ENCODE measurements around the gene KCNJ6.

DNA sequence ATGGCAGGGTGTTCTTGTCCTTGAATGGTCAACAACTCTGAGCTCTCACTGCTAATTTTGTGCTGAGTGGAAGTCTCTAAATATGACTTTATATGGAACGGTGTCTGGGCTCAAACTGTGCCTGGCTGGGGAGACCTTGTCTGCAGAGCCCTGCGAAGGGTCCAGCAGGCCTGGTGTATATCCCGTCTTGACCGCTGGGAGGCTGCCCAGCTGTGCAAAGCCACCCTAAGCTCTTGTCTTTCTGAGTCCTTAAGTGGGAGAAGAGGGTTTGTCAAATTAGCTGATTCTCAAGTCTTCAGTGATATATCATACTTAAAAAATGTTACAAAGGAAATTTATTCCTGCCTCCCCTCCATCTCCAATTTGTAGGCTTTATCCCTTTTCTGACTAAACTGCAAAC, 198.7 kb downstream of the KCNJ6 start:
- TF ChIP-seq POLR2A (IDR thresholded peaks at IDR 0.05; ENCODE audit: borderline replicate concordance, extremely low read depth, insufficient read depth, insufficient read length) (no peak), EZH2 (IDR thresholded peaks at IDR 0.05) (no peak), EZH2phosphoT487 (IDR thresholded peaks at IDR 0.05; ENCODE audit: borderline replicate concordance) (no peak), ZFX (IDR thresholded peaks at IDR 0.05) (no peak), SIN3A (IDR thresholded peaks at IDR 0.05; ENCODE audit: low read depth) (no peak), SP1 (IDR thresholded peaks at IDR 0.05; ENCODE audit: low read depth) (no peak), ELF1 (IDR thresholded peaks at IDR 0.05; ENCODE audit: borderline replicate concordance, low read depth) (no peak), RAD21 (IDR thresholded peaks at IDR 0.05; ENCODE audit: low read depth) (no peak), POLR2AphosphoS5 (IDR thresholded peaks at IDR 0.05; ENCODE audit: low read depth, low read length) (no peak)
- TF ChIP-seq, protein P1, sequence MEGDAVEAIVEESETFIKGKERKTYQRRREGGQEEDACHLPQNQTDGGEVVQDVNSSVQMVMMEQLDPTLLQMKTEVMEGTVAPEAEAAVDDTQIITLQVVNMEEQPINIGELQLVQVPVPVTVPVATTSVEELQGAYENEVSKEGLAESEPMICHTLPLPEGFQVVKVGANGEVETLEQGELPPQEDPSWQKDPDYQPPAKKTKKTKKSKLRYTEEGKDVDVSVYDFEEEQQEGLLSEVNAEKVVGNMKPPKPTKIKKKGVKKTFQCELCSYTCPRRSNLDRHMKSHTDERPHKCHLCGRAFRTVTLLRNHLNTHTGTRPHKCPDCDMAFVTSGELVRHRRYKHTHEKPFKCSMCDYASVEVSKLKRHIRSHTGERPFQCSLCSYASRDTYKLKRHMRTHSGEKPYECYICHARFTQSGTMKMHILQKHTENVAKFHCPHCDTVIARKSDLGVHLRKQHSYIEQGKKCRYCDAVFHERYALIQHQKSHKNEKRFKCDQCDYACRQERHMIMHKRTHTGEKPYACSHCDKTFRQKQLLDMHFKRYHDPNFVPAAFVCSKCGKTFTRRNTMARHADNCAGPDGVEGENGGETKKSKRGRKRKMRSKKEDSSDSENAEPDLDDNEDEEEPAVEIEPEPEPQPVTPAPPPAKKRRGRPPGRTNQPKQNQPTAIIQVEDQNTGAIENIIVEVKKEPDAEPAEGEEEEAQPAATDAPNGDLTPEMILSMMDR (IDR thresholded peaks at IDR 0.05 in 2 of 3, conservative IDR thresholded peaks at IDR 0.05 in 1 of 3; ENCODE audit: borderline replicate concordance in 1 of 3, insufficient read depth in 1 of 3, low read depth in 2 of 3, low read length in 2 of 3) = no peak

Measured in HCT116 (cell line).